ENCODE results near the gene SEMA5B. TPM values are rescaled to one million over a fixed set of nuclear protein-coding genes. Genes with fewer than 3 reads are reported as not detected.

Gene SEMA5B
- total RNA-seq, 2 donors from 2014 or later, result 0.51 to 3.5 TPM

- DNase-seq (ENCODE audit: low spot score), result no peak
- Histone ChIP-seq H3K4me1 (peaks cover 0 to 12% of the 10 kb centered on the region in 2 donors), H3K9me3 (no peaks in the 10 kb centered on the region), H3K4me3 (no peak overlapping the region), H3K27me3 (no peaks in the 10 kb centered on the region), H3K27ac (no peak overlapping the region), H3K36me3 (no peaks in the 10 kb centered on the region)
- no peak for TF ChIP-seq CTCF (IDR thresholded peaks at IDR 0.05)
These were observed 27.4 kb upstream of the SEMA5B start for GRCh38 chr3:123054931-123055330.

DNA sequence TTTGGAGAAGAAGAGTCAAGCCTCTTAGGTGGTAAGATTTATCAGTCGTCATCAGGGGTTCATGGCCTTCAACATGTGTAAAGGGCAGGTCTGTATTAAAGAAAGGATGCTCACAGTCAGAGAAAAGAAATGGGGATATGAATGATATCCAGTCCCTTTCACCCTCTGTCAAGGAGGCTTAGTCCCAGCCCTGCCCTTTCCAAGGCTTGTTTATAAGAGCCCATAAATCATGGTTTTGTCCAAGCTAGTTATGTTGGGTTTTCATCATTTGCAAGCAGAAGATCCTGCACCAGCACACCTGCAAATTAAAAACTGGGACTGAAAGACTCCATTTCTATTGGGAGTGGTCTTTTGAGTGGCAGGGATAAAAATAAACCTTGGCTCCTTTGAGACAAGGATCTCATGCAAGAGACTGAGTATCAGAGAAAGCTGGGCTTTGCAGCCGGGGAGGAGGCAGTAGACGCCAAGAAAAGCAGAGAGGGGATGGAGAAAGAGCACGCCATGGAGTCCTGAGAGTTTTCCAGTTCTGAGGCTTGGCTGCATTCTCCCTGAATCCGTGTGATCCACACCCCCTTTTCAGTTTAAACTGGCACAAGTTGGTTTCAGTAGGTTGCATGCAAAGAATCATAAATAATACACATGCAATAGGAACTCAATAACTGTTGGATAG is 26.7 kb upstream of the SEMA5B start:
- Histone ChIP-seq H3K9me3 (no peaks in the 10 kb centered on the region), H3K27me3 (no peaks in the 10 kb centered on the region), H3K4me1 (peaks cover 0 to 12% of the 10 kb centered on the region in 2 donors), H3K27ac (no peak overlapping the region), H3K4me3 (no peak overlapping the region), H3K36me3 (no peaks in the 10 kb centered on the region)
- TF ChIP-seq CTCF (IDR thresholded peaks at IDR 0.05), result no peak
- DNase-seq (ENCODE audit: low spot score), result no peak

DNA sequence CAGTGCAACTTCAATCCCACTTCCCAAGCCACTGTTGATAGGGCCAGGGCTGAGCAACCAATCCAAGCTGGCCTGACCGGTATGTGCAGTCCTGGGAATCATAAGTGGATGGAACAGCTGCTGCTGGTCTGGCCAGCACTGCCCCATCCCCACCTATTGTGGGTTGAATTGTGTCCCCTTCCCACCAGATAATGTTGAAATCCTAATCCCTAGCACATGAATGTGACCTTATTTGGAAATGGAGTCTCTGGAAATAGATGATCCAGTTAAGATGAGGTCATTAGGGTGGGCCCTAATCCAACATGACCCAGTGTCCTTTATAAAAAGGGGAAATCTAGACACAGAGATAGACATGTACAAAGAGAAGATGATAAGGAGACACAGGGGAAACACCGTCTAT is 25.5 kb upstream of the SEMA5B start:
- no peak for DNase-seq (ENCODE audit: low spot score)
- no peaks in the 10 kb centered on the region for H3K36me3 ChIP-seq
- H3K27ac ChIP-seq, result no peak overlapping the region
- H3K27me3 ChIP-seq, result no peaks in the 10 kb centered on the region
- peaks cover 0 to 16% of the 10 kb centered on the region in 2 donors for H3K4me1 ChIP-seq
- H3K4me3 ChIP-seq, result no peak overlapping the region
- H3K9me3 ChIP-seq, result no peaks in the 10 kb centered on the region
- no peak for TF ChIP-seq CTCF (IDR thresholded peaks at IDR 0.05)

GRCh38 chr3:123050666-123051065 is 23.1 kb upstream of the SEMA5B start:
- Histone ChIP-seq H3K36me3 (no peaks in the 10 kb centered on the region), H3K9me3 (no peaks in the 10 kb centered on the region), H3K27me3 (no peaks in the 10 kb centered on the region), H3K4me1 (peaks cover 0 to 16% of the 10 kb centered on the region in 2 donors), H3K4me3 (no peak overlapping the region), H3K27ac (no peak overlapping the region)
- no peak for TF ChIP-seq CTCF (IDR thresholded peaks at IDR 0.05)
- no peak for DNase-seq (ENCODE audit: low spot score)

- TF ChIP-seq CTCF (IDR thresholded peaks at IDR 0.05), result no peak
- Histone ChIP-seq H3K27me3 (no peaks in the 10 kb centered on the region), H3K9me3 (no peaks in the 10 kb centered on the region), H3K4me3 (no peak overlapping the region), H3K4me1 (peaks cover 0 to 6% of the 10 kb centered on the region in 2 donors), H3K36me3 (no peaks in the 10 kb centered on the region), H3K27ac (no peak overlapping the region)
- no peak for DNase-seq (ENCODE audit: low spot score)
These were observed 21.1 kb upstream of the SEMA5B start for GRCh38 chr3:123048480-123049237.

All from right atrium auricular region (tissue), 2 donors.